ENCODE data around the gene FZD10.

GRCh38 chr12:130153803-130154202, 8.5 kb upstream of the FZD10 start:
- TF ChIP-seq, protein P1, sequence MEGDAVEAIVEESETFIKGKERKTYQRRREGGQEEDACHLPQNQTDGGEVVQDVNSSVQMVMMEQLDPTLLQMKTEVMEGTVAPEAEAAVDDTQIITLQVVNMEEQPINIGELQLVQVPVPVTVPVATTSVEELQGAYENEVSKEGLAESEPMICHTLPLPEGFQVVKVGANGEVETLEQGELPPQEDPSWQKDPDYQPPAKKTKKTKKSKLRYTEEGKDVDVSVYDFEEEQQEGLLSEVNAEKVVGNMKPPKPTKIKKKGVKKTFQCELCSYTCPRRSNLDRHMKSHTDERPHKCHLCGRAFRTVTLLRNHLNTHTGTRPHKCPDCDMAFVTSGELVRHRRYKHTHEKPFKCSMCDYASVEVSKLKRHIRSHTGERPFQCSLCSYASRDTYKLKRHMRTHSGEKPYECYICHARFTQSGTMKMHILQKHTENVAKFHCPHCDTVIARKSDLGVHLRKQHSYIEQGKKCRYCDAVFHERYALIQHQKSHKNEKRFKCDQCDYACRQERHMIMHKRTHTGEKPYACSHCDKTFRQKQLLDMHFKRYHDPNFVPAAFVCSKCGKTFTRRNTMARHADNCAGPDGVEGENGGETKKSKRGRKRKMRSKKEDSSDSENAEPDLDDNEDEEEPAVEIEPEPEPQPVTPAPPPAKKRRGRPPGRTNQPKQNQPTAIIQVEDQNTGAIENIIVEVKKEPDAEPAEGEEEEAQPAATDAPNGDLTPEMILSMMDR (IDR thresholded peaks at IDR 0.05), result no peak
- TF ChIP-seq POLR2AphosphoS5 (IDR thresholded peaks at IDR 0.05), result no peak
- no peak for TF ChIP-seq EP300 (IDR thresholded peaks at IDR 0.05)
